NCI-H460 (cell line): Measurements from ENCODE around the gene ATF5. TPM values are rescaled to one million over a fixed set of nuclear protein-coding genes. Genes with fewer than 3 reads are reported as not detected.
A peak's percentile ranks its signal among the peaks of the same experiment; 100 is the strongest.
"Not testable (repeated sequence)": the region's sequence is repeated elsewhere in the genome, so short reads cannot be mapped to it uniquely, and the experiment has no call there.

ENCODE experiments used
- DNase-seq: peaks from one replicate; pipeline ENCODE4 v3.0.0-alpha.2; 2016; ENCODE audit warnings: low read depth; ENCODE audit errors: extremely low read depth
- total RNA-seq: library from RNA; depleted of rRNA; stranded (reverse); fragments of >200 nt; shearing (Covaris generic); gene quantifications from 2 replicates; pipeline ENCODE4 v1.2.3, GENCODE V29; 2014

Gene ATF5
- total RNA-seq, 1 experiment from 2014 or later = 22.5 TPM

- DNase-seq = no peak
Observed at GRCh38 chr19:49920624-49921363, 8.2 kb upstream of the ATF5 start.

GRCh38 chr19:49921871-49922795, 6.9 kb upstream of the ATF5 start:
- no peak for DNase-seq

GRCh38 chr19:49923055-49924003, 5.7 kb upstream of the ATF5 start:
- DNase-seq = no peak

GRCh38 chr19:49924004-49924880, 4.8 kb upstream of the ATF5 start:
- DNase-seq = no peak

GRCh38 chr19:49924881-49925210, 4.2 kb upstream of the ATF5 start:
- not testable (repeated sequence) for DNase-seq

GRCh38 chr19:49925486-49925885, 3.5 kb upstream of the ATF5 start:
- no peak for DNase-seq

GRCh38 chr19:49926515-49926914, 2.5 kb upstream of the ATF5 start:
- DNase-seq = no peak

GRCh38 chr19:49927526-49928264, 1.3 kb upstream of the ATF5 start:
- no peak for DNase-seq

- DNase-seq = peak; percentile 90
Observed at GRCh38 chr19:49929611-49930482, 842 bp downstream of the ATF5 start.

GRCh38 chr19:49930483-49931011, 1.5 kb downstream of the ATF5 start:
- DNase-seq = no peak

- DNase-seq = no peak
Observed at GRCh38 chr19:49931293-49932040, 2.5 kb downstream of the ATF5 start.

- no peak for DNase-seq
Observed at GRCh38 chr19:49932041-49932451, 3.0 kb downstream of the ATF5 start.

GRCh38 chr19:49932731-49933131, 3.7 kb downstream of the ATF5 start:
- DNase-seq = no peak

- DNase-seq = no peak
Observed at GRCh38 chr19:49933643-49934042, 4.6 kb downstream of the ATF5 start.

GRCh38 chr19:49936549-49936948, 7.5 kb downstream of the ATF5 start:
- DNase-seq = no peak

- DNase-seq = peak; percentile 52
Observed at GRCh38 chr19:49937750-49938381, 8.9 kb downstream of the ATF5 start.

GRCh38 chr19:49938662-49939061, 9.7 kb downstream of the ATF5 start:
- no peak for DNase-seq
